ENCODE measurements around the gene TRAPPC2L. TPM values are rescaled to one million over a fixed set of nuclear protein-coding genes. Genes with fewer than 3 reads are reported as not detected.
A peak's percentile ranks its signal among the peaks of the same experiment; 100 is the strongest.
"Not testable (repeated sequence)": the region's sequence is repeated elsewhere in the genome, so short reads cannot be mapped to it uniquely, and the experiment has no call there.

The TRAPPC2L gene
- polyA plus RNA-seq, 3 donors, result 38.8 to 89.3 (median 82.4) TPM

GRCh38 chr16:88888057-88888456 is 31.1 kb downstream of the TRAPPC2L start:
- H3K27ac ChIP-seq (ENCODE audit: low read depth in 1 of 2, low read length in 2 of 2), result no peak overlapping the region
- peaks cover 9 to 22% of the 10 kb centered on the region in 2 donors for H3K9me3 ChIP-seq (replicated peaks in 1 of 2; ENCODE audit: control insufficient read depth in 1 of 2, insufficient read depth in 1 of 2, low read length in 2 of 2)
- Mint-ChIP-seq H3K36me3 (peaks cover 55 to 85% of the 10 kb centered on the region in 2 donors), H3K9me3 (peaks cover 13 to 22% (median 18%) of the 10 kb centered on the region in 7 donors), H3K27ac (no peak overlapping the region), H3K27me3 (ENCODE audit: low read depth in 3 of 3) (peaks cover 0 to 5% (median 1%) of the 10 kb centered on the region in 3 donors), H3K4me3 (no peak overlapping the region), H3K4me1 (no peaks in the 10 kb centered on the region)
- H3K4me2 ChIP-seq (replicated peaks; ENCODE audit: extremely low read depth, low read length, poor library complexity, severe bottlenecking), result no peak overlapping the region
- no peak for DNase-seq
- no peaks in the 10 kb centered on the region for H3K27me3 ChIP-seq (ENCODE audit: control insufficient read depth in 2 of 2, insufficient read depth in 2 of 2, low read length in 2 of 2)
- intact Hi-C loops (cut with micrococcal nuclease), result no loop called here
- no peaks in the 10 kb centered on the region for H3K4me1 ChIP-seq (ENCODE audit: control insufficient read depth in 1 of 2, insufficient read depth in 2 of 2, low read length in 2 of 2)
- peaks cover 78 to 83% of the 10 kb centered on the region in 2 donors for H3K36me3 ChIP-seq (replicated peaks in 1 of 2; ENCODE audit: control insufficient read depth in 1 of 2, insufficient read depth in 2 of 2, low read length in 2 of 2)
- no peak overlapping the region for H3K4me3 ChIP-seq (replicated peaks in 1 of 3; ENCODE audit: low read depth in 2 of 3, low read length in 3 of 3)
- 97% methylated on average over 10 of the region's 14 CpGs for WGBS (ENCODE audit: insufficient coverage)
- no peaks in the 10 kb centered on the region for H3K79me2 ChIP-seq (ENCODE audit: insufficient read depth, low read length)
- H2AFZ ChIP-seq (ENCODE audit: insufficient read depth, low read depth, low read length, poor library complexity, severe bottlenecking), result no peak overlapping the region
- H3K9ac ChIP-seq (ENCODE audit: insufficient read depth, low read length, poor library complexity, severe bottlenecking), result no peak overlapping the region
- TF ChIP-seq CTCF (IDR thresholded peaks at IDR 0.05), result no peak
- peaks cover 96% of the 10 kb centered on the region for H4K20me1 ChIP-seq (ENCODE audit: insufficient read depth, low read length)

- Mint-ChIP-seq H3K27ac (no peak overlapping the region), H3K4me3 (no peak overlapping the region), H3K36me3 (peaks cover 51 to 82% of the 10 kb centered on the region in 2 donors), H3K9me3 (peaks cover 13 to 21% (median 18%) of the 10 kb centered on the region in 7 donors), H3K27me3 (ENCODE audit: low read depth in 3 of 3) (peaks cover 0 to 5% (median 1%) of the 10 kb centered on the region in 3 donors), H3K4me1 (no peaks in the 10 kb centered on the region)
- Histone ChIP-seq H3K36me3 (replicated peaks in 1 of 2; ENCODE audit: control insufficient read depth in 1 of 2, insufficient read depth in 2 of 2, low read length in 2 of 2) (peaks cover 78 to 83% of the 10 kb centered on the region in 2 donors), H2AFZ (ENCODE audit: insufficient read depth, low read depth, low read length, poor library complexity, severe bottlenecking) (no peak overlapping the region), H3K27me3 (ENCODE audit: control insufficient read depth in 2 of 2, insufficient read depth in 2 of 2, low read length in 2 of 2) (no peaks in the 10 kb centered on the region), H3K9me3 (replicated peaks in 1 of 2; ENCODE audit: control insufficient read depth in 1 of 2, insufficient read depth in 1 of 2, low read length in 2 of 2) (peaks cover 9 to 22% of the 10 kb centered on the region in 2 donors), H3K27ac (ENCODE audit: low read depth in 1 of 2, low read length in 2 of 2) (no peak overlapping the region), H3K4me2 (replicated peaks; ENCODE audit: extremely low read depth, low read length, poor library complexity, severe bottlenecking) (no peak overlapping the region), H4K20me1 (ENCODE audit: insufficient read depth, low read length) (peaks cover 96% of the 10 kb centered on the region), H3K79me2 (ENCODE audit: insufficient read depth, low read length) (no peaks in the 10 kb centered on the region), H3K4me1 (ENCODE audit: control insufficient read depth in 1 of 2, insufficient read depth in 2 of 2, low read length in 2 of 2) (no peaks in the 10 kb centered on the region), H3K9ac (ENCODE audit: insufficient read depth, low read length, poor library complexity, severe bottlenecking) (no peak overlapping the region), H3K4me3 (replicated peaks in 1 of 3; ENCODE audit: low read depth in 2 of 3, low read length in 3 of 3) (no peak overlapping the region)
- TF ChIP-seq CTCF (IDR thresholded peaks at IDR 0.05), result no peak
- WGBS (ENCODE audit: insufficient coverage), result 88% methylated on average over 21 of the region's 30 CpGs
- no peak for DNase-seq
- intact Hi-C loops (cut with micrococcal nuclease), result no loop called here
Observed at GRCh38 chr16:88888461-88889387, 31.8 kb downstream of the TRAPPC2L start.

- H3K9ac ChIP-seq (ENCODE audit: insufficient read depth, low read length, poor library complexity, severe bottlenecking); H3K4me3 ChIP-seq (replicated peaks in 1 of 3; ENCODE audit: low read depth in 2 of 3, low read length in 3 of 3); H3K4me1 Mint-ChIP-seq; intact Hi-C loops (cut with micrococcal nuclease); DNase-seq; H3K4me1 ChIP-seq (ENCODE audit: control insufficient read depth in 1 of 2, insufficient read depth in 2 of 2, low read length in 2 of 2); H3K27me3 ChIP-seq (ENCODE audit: control insufficient read depth in 2 of 2, insufficient read depth in 2 of 2, low read length in 2 of 2); H3K27ac ChIP-seq (ENCODE audit: low read depth in 1 of 2, low read length in 2 of 2); H3K79me2 ChIP-seq (ENCODE audit: insufficient read depth, low read length); H3K4me3 Mint-ChIP-seq; H3K4me2 ChIP-seq (replicated peaks; ENCODE audit: extremely low read depth, low read length, poor library complexity, severe bottlenecking); H2AFZ ChIP-seq (ENCODE audit: insufficient read depth, low read depth, low read length, poor library complexity, severe bottlenecking); H3K27me3 Mint-ChIP-seq (ENCODE audit: low read depth in 3 of 3): not testable (repeated sequence)
- Mint-ChIP-seq H3K27ac (peak overlapping the region in 3 of 7 donors; percentile 46 to 66 (median 64)), H3K9me3 (peaks cover 13 to 20% (median 18%) of the 10 kb centered on the region in 7 donors), H3K36me3 (peaks cover 45 to 73% of the 10 kb centered on the region in 2 donors)
- 98% methylated on average over 31 of the region's 48 CpGs for WGBS (ENCODE audit: insufficient coverage)
- peaks cover 71 to 75% of the 10 kb centered on the region in 2 donors for H3K36me3 ChIP-seq (replicated peaks in 1 of 2; ENCODE audit: control insufficient read depth in 1 of 2, insufficient read depth in 2 of 2, low read length in 2 of 2)
- H3K9me3 ChIP-seq (replicated peaks in 1 of 2; ENCODE audit: control insufficient read depth in 1 of 2, insufficient read depth in 1 of 2, low read length in 2 of 2), result peaks cover 9 to 22% of the 10 kb centered on the region in 2 donors
- peaks cover 94% of the 10 kb centered on the region for H4K20me1 ChIP-seq (ENCODE audit: insufficient read depth, low read length)
Observed at GRCh38 chr16:88889702-88890352, 32.9 kb downstream of the TRAPPC2L start.
